Stomach (tissue), 4 donors: Measurements from ENCODE around the gene KIRREL3.

Source experiments
- CTCF ChIP-seq, 7 experiments: fragments of 450-650 bp in 4 of 7; fragments of 200-600 bp in 3 of 7; sonication (generic) in 3 of 7; IDR thresholded peaks; one replicate each; pipeline ENCODE4 v1.5.1; 2016 to 2019; ENCODE audit warnings: antibody characterized with exemption in 7 of 7, control low read depth in 2 of 7, mild to moderate bottlenecking in 1 of 7
- EP300 ChIP-seq: sonication (generic); formaldehyde crosslinking; IDR thresholded peaks from one replicate; pipeline ENCODE4 v1.6.1; 2017; ENCODE audit warnings: antibody characterized with exemption
- POLR2A ChIP-seq, 4 donors: fragments of 450-650 bp; IDR thresholded peaks; one replicate each; pipeline ENCODE4 v1.6.1; 2016; ENCODE audit warnings: antibody characterized with exemption in 4 of 4, control low read depth in 2 of 4, mild to moderate bottlenecking in 1 of 4, moderate library complexity in 1 of 4

DNA sequence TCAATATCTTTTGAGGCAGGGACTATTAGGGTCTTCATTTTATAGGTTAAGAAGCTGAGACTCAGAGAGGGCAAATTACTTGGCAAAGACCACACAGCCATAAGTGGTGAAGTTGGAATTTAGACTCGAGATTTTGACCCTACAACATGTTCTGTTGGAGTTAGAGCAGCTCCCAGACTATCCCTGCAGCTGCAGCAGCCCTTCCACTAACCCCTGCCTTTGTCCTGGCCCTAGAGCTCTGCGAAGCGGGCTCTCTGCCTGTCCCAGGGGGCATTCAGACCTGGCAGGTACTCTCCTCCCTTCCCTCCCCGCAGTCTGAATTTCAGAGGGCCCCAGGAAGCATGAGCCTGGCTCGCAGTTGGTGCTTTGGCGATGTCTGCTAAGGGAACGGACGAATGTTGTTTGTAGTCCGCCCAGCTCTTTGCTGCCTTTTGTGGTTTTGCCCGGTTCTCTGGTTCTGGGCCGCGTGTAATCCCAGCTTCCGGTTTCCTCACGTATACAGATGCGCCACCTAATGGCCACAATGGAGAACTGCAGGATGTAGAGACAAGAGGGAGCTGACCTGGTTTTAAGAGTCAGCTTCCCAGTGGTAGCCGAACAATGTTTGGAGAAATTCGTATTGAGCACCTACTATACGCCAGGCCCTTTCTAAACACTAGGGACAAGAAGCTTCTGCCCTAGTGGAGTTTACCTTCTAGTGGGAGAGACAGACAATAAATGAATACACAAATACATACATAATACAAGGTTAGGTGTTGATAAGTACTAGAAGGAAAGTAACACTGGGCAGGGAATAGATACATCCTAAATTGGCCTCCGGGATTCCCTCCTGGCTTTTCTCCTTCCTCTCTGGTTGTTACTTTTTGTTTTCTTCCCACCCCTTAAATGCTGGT, 519.9 kb downstream of the KIRREL3 start:
- TF ChIP-seq EP300 (no peak), CTCF (IDR thresholded peaks at IDR 0.05) (peak in 6 of 7 experiments; percentile 82 to 98 (median 96)), POLR2A (IDR thresholded peaks at IDR 0.05) (no peak)
